ENCODE measurements around the gene NMT1. TPM values are rescaled to one million over a fixed set of nuclear protein-coding genes. Genes with fewer than 3 reads are reported as not detected.

The NMT1 gene
- total and polyA plus RNA-seq, 2 of the 13 experiments (the other 11 are each of a cell fraction or from before 2014, with no cell fraction given): 75.7 to 142 TPM

- TF ChIP-seq GMEB1 (CRISPR knock-in tag; IDR thresholded peaks at IDR 0.05; ENCODE audit: borderline replicate concordance) (no peak), ELF3 (CRISPR knock-in tag; IDR thresholded peaks at IDR 0.05) (no peak), ZNF263 (CRISPR knock-in tag; IDR thresholded peaks at IDR 0.05) (0 out of 2 replicates have a peak, but pooled peaks have one; percentile 40), ZNF749 (CRISPR knock-in tag; IDR thresholded peaks at IDR 0.05; ENCODE audit: borderline replicate concordance) (peak; percentile 62; the same call in 1 of the 2 replicates), ZNF780A (CRISPR knock-in tag; IDR thresholded peaks at IDR 0.05) (no peak; the same call in 1 of the 2 replicates), AHDC1 (CRISPR knock-in tag; IDR thresholded peaks at IDR 0.05; ENCODE audit: borderline replicate concordance) (no peak), SNRNP70 (IDR thresholded peaks at IDR 0.05; ENCODE audit: low read depth, low read length) (no peak), ZNF740 (CRISPR knock-in tag; IDR thresholded peaks at IDR 0.05) (0 out of 2 replicates have a peak, but pooled peaks have one; percentile 14), FOXA3 (CRISPR knock-in tag; IDR thresholded peaks at IDR 0.05) (no peak), ARNT2 (CRISPR knock-in tag; IDR thresholded peaks at IDR 0.05; ENCODE audit: low read depth) (peak; percentile 69), ZNF546 (CRISPR knock-in tag; conservative IDR thresholded peaks at IDR 0.05) (no peak), IKZF4 (CRISPR knock-in tag; IDR thresholded peaks at IDR 0.05; ENCODE audit: borderline replicate concordance, low read depth, not compliant biosample characterization) (peak; percentile 25), NFYB (CRISPR knock-in tag; IDR thresholded peaks at IDR 0.05) (peak; percentile 25; the same call in 1 of the 2 replicates), ZNF251 (CRISPR knock-in tag; IDR thresholded peaks at IDR 0.05) (no peak), RBFOX2 (IDR thresholded peaks at IDR 0.05; ENCODE audit: low read depth, low read length) (peak; percentile 49; the same call in 1 of the 2 replicates)
Observed at GRCh38 chr17:45149669-45150664, 88.8 kb downstream of the NMT1 start (continued).

Measured in HepG2 (cell line).